ENCODE data around the gene NPAS3. TPM values are rescaled to one million over a fixed set of nuclear protein-coding genes. Genes with fewer than 3 reads are reported as not detected.

NPAS3 gene
- total and polyA plus RNA-seq, 2 donors (not counting 1 experiment from before 2014, with no cell fraction given), result 0.10 to 0.50 TPM

DNA sequence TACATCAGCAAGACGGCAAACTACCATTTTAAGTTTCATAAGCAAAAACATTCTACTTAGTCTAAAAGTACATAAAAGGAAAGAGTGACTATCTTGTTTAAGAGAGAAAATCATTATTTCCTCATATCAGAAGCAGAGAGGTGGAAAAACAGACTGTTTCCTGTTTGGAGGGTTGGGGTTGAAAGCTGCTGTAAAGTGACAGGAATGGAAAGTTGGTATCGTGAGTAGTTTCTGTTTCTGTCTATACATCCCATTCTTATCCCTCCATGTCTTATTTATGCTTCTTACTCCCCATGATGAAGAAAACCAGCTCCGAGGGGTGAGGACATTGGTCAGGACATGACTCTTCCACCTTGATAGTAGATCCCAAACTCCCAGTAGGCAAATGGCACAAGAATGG lies 795.7 kb downstream of the NPAS3 start:
- Histone ChIP-seq H3K27ac (ENCODE audit: insufficient read depth, low read length) (no peak overlapping the region), H3K4me2 (ENCODE audit: extremely low read depth, insufficient read depth, low read length) (no peak overlapping the region), H3K36me3 (ENCODE audit: control insufficient read depth, insufficient read depth, low read length) (no peaks in the 10 kb centered on the region), H2AFZ (ENCODE audit: low read length) (no peak overlapping the region), H4K20me1 (ENCODE audit: control insufficient read depth, extremely low read depth, insufficient read depth, low read length) (no peaks in the 10 kb centered on the region), H3K9ac (ENCODE audit: insufficient read depth, low read length) (no peak overlapping the region), H3K27me3 (ENCODE audit: control insufficient read depth, insufficient read depth, low read length) (no peaks in the 10 kb centered on the region), H3K9me3 (ENCODE audit: control insufficient read depth, insufficient read depth, low read depth, low read length) (no peaks in the 10 kb centered on the region), H3K4me1 (ENCODE audit: control insufficient read depth, extremely low read depth, insufficient read depth, low read length) (no peaks in the 10 kb centered on the region), H3K79me2 (ENCODE audit: control insufficient read depth, insufficient read depth, low read length) (no peaks in the 10 kb centered on the region), H3K4me3 (replicated peaks in 1 of 4; ENCODE audit: control extremely low read depth in 1 of 4, insufficient read depth in 1 of 4, low read depth in 3 of 4, low read length in 4 of 4) (no peak overlapping the region)
- TF ChIP-seq EZH2 (IDR thresholded peaks at IDR 0.05; ENCODE audit: low read length, missing control alignments), result no peak
- TF ChIP-seq CTCF (conservative IDR thresholded peaks at IDR 0.05 in 1 of 2, IDR thresholded peaks at IDR 0.05 in 1 of 2; ENCODE audit: low read depth in 1 of 2, low read length in 2 of 2), result no peak
- no peak for DNase-seq (ENCODE audit: low read depth in 2 of 2)

DNA sequence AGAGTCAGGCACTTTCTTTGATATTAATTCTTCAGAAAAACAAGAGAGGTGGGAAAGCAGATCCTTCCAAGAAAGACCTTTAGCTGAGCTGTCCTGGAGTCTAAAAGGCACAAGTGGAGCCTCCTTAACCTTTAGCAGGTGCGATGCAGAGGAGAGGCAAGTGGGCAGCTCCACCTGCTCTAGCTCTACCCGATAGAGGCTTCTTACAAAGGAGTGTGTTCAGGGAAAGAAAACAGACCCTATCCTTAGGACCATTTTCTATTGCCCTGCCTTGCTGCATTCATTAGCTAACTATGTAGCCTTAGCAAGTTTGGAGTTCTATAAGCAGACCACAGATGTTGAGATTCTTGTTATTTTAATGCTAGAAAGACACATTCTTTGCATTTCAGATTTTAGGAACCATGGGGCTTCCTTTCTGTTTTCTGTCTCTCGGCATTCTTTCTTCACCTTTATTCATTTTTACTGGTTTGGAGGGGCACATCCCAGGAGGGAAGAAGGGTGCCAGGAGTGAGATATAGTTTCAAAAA lies 797.7 kb downstream of the NPAS3 start:
- H3K9me3 ChIP-seq (ENCODE audit: control insufficient read depth, insufficient read depth, low read depth, low read length), result no peaks in the 10 kb centered on the region
- no peaks in the 10 kb centered on the region for H3K79me2 ChIP-seq (ENCODE audit: control insufficient read depth, insufficient read depth, low read length)
- H3K4me2 ChIP-seq (ENCODE audit: extremely low read depth, insufficient read depth, low read length), result no peak overlapping the region
- no peaks in the 10 kb centered on the region for H3K36me3 ChIP-seq (ENCODE audit: control insufficient read depth, insufficient read depth, low read length)
- H3K27ac ChIP-seq (ENCODE audit: insufficient read depth, low read length), result no peak overlapping the region
- TF ChIP-seq EZH2 (IDR thresholded peaks at IDR 0.05; ENCODE audit: low read length, missing control alignments) (no peak), CTCF (conservative IDR thresholded peaks at IDR 0.05 in 1 of 2, IDR thresholded peaks at IDR 0.05 in 1 of 2; ENCODE audit: low read depth in 1 of 2, low read length in 2 of 2) (no peak)
- H3K27me3 ChIP-seq (ENCODE audit: control insufficient read depth, insufficient read depth, low read length), result no peaks in the 10 kb centered on the region
- H3K4me1 ChIP-seq (ENCODE audit: control insufficient read depth, extremely low read depth, insufficient read depth, low read length), result no peaks in the 10 kb centered on the region
- H3K4me3 ChIP-seq (replicated peaks in 1 of 4; ENCODE audit: control extremely low read depth in 1 of 4, insufficient read depth in 1 of 4, low read depth in 3 of 4, low read length in 4 of 4), result no peak overlapping the region
- H3K9ac ChIP-seq (ENCODE audit: insufficient read depth, low read length), result no peak overlapping the region
- H2AFZ ChIP-seq (ENCODE audit: low read length), result no peak overlapping the region
- no peaks in the 10 kb centered on the region for H4K20me1 ChIP-seq (ENCODE audit: control insufficient read depth, extremely low read depth, insufficient read depth, low read length)
- no peak for DNase-seq (ENCODE audit: low read depth in 2 of 2)

DNA sequence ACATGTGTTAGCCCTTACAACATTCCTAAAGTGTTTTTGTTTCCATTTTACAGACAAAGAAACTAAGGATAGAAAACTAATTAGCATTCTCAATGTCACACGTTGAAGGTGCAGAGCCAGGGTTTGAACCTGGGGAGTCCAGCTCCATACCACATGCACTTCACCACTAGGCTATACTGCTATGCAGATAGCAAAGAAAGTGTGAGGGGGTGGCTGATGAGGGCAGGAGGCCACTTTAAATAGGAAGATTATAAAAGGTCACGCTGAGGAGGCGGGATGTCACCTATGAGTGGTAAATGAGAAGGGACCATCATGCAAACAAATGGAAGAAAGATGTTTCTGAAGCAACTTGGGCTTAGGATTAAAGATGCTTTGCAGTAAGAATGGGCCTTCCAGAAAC lies 798.3 kb downstream of the NPAS3 start:
- Histone ChIP-seq H3K4me2 (ENCODE audit: extremely low read depth, insufficient read depth, low read length) (no peak overlapping the region), H4K20me1 (ENCODE audit: control insufficient read depth, extremely low read depth, insufficient read depth, low read length) (no peaks in the 10 kb centered on the region), H3K36me3 (ENCODE audit: control insufficient read depth, insufficient read depth, low read length) (no peaks in the 10 kb centered on the region), H3K9ac (ENCODE audit: insufficient read depth, low read length) (no peak overlapping the region), H3K9me3 (ENCODE audit: control insufficient read depth, insufficient read depth, low read depth, low read length) (no peaks in the 10 kb centered on the region), H3K4me1 (ENCODE audit: control insufficient read depth, extremely low read depth, insufficient read depth, low read length) (no peaks in the 10 kb centered on the region), H3K27me3 (ENCODE audit: control insufficient read depth, insufficient read depth, low read length) (no peaks in the 10 kb centered on the region), H3K27ac (ENCODE audit: insufficient read depth, low read length) (no peak overlapping the region), H3K4me3 (replicated peaks in 1 of 4; ENCODE audit: control extremely low read depth in 1 of 4, insufficient read depth in 1 of 4, low read depth in 3 of 4, low read length in 4 of 4) (no peak overlapping the region), H2AFZ (ENCODE audit: low read length) (no peak overlapping the region), H3K79me2 (ENCODE audit: control insufficient read depth, insufficient read depth, low read length) (no peaks in the 10 kb centered on the region)
- TF ChIP-seq EZH2 (IDR thresholded peaks at IDR 0.05; ENCODE audit: low read length, missing control alignments) (no peak), CTCF (conservative IDR thresholded peaks at IDR 0.05 in 1 of 2, IDR thresholded peaks at IDR 0.05 in 1 of 2; ENCODE audit: low read depth in 1 of 2, low read length in 2 of 2) (no peak)
- no peak for DNase-seq (ENCODE audit: low read depth in 2 of 2)
